Right hindlimb (tissue), 1 donor: ENCODE results near the gene FUZ.

Experiments used
- DNase-seq: peaks from one replicate; pipeline ENCODE4 v3.0.0-alpha.2; 2018

Gene FUZ, protein sequence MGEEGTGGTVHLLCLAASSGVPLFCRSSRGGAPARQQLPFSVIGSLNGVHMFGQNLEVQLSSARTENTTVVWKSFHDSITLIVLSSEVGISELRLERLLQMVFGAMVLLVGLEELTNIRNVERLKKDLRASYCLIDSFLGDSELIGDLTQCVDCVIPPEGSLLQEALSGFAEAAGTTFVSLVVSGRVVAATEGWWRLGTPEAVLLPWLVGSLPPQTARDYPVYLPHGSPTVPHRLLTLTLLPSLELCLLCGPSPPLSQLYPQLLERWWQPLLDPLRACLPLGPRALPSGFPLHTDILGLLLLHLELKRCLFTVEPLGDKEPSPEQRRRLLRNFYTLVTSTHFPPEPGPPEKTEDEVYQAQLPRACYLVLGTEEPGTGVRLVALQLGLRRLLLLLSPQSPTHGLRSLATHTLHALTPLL

GRCh38 chr19:49812997-49813861 lies at the start of gene FUZ:
TSS of gene FUZ (minus strand) at chr19:49813292. CDS start at chr19:49813106, 186 bp downstream.
- peak; percentile 98 for DNase-seq

DNA sequence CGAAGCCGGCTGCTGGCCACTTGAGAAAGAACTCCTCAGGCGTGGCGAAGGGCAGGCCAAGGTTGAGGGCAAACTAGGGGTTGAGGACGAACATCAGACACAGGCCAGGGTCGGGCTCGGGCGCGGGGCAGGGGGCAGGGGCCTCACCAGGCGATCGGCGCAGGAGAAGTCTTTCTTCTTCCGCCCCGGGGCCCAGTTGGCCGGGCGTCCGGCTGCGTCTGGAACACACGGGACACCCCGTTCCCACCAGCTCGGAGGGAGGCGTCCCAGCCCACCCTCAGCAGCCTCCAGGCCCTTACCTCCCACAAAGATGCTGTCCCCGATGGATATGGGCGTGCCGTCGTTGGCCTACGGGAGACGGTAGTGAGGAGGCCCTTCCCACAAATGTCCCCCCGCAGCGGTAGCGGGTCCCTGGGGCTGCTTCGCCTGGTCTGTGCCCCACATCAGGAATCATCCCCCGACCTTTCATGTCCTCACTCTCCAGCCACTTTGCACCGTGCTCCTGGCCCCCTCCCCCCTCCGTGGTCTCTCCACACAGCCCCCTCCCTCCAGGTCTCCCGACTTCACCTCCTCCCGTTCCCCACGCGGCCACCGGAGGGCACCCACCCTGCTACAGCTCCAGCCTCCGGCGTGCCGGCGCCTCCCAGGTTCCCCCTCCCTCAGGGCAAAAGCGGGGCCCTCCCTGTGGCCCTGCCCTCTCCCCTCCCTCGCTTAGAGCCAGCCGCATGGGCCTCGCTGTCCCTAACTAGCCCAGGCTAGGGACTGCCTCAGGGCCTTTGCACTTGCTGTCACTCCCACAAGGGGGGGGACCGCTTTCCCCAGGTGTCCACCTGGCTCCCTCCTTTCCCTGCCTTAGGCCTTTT lies 49.5 kb upstream of the FUZ start:
- peak; percentile 39 for DNase-seq

DNA sequence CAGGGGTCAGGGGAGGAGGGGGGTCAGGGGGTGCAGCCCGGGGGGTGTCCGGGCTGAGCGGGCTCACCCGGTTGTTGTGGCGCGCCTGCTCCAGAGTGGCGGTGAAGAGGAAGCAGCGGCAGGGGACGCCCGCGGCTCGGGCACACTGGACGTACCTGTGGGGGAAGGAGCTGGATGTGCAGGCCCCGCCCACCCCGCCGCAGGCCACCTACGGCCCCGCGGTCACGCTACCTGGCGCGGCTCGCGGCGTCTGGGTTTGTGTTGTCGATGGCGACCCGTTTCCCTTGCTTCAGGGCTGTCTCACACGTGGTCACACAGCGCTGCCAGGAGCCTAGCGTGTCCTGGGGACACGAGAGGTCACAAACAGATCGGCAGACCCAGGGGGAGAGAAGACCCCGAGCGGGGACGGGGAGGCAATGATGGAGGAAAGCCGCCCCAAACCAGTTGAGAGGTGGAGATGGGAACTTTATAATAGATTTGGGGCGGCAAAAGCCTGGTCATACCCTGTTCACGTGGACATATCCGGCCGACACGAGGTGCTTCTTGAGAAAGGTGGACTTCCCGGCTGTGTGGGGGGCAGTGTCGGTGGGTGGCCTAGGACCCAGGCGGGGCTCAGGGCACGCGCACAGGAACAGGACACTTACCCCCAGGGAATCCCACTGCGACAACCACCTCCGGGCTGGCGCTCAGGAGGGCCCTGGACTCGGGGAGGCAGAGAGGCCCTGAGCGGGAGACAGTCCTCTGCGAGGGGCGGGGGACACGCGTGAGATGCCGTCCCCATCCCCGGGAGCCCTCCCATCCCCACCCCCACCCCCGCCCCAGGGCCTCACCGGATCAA lies 48.7 kb upstream of the FUZ start:
- peak; percentile 25 for DNase-seq

- peak; percentile 76 for DNase-seq
These were observed 48.0 kb upstream of the FUZ start for GRCh38 chr19:49861107-49861506.

- DNase-seq: no peak
These were observed 47.4 kb upstream of the FUZ start for GRCh38 chr19:49860336-49861102.

DNA sequence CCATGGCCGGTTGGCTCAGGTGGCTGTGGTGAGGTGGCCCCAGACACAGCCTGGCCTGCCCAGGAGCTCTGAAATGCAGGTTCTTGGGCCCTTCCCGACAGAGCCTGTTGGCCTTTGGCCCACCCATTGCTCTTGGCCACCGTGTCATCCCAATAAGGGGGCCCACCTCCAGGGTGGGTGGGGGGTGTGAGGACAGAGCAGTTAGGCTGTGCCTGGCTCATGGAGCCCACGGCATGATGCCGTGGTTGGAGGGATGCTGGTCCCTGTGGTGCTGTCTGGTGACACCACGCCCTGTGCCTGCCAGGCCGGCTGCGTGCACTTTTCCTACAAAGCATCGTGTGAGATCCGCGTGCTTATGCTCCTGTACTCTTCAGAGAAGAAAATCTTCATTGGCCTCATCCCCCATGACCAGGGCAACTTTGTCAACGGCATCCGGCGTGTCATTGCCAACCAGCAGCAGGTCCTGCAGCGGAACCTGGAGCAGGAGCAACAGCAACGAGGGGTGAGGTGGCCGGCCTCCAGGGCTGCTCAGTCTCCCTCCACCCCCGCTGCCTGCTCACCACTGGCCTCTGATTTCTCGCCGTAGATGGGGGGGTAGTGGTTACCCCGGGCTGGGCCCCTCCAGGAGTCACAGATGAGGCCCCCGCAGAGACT lies 46.7 kb upstream of the FUZ start:
- DNase-seq: no peak

GRCh38 chr19:49858088-49858985 lies 45.2 kb upstream of the FUZ start:
- peak; percentile 29 for DNase-seq

DNA sequence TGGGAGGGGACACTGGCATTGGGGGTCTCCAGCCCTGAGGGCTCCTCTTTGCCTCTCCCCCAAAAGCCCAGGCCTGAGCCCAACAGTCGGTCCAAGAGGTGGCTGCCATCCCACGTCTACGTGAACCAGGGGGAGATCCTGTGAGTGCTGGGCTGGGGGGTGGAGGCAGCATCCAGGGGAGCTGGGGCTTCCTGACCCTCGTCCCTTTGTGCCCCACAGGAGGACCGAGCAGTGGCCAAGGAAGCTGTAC lies 44.7 kb upstream of the FUZ start:
- DNase-seq: no peak

DNA sequence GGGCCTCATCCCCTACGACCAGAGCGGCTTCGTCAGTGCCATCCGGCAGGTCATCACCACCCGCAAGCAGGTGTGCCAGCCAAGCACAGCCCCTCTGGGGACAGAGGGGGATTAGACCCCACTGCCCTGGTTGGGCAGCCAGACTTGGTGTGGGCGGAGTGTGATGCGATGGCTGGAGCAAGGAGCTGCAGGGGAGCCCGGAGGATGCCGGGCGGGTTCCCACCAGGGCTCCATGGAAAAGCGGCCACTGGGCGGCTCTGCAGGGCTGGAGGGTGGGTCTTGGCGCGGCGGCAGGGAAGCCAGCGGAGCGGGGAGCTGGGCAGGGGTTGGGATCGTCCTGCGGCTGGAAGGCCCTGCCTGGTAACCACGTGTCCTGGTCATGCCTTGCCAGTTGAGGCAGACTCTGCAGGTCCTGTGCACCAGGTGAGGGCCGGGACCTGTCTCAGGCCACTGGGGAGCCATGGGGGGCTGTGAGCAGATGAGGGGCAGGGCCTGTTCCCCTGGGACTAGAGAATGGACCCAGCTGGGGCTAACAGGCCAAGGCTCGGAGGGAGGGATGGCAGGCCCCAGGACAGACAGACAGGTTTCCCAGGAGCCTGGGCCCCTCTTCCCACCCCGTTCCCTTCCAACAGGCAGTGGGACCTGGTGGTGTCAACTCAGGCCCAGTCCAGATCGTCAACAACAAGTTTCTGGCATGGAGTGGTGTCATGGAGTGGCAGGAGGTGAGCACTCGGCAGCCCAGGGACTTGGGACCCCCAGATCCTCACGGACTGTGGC lies 44.2 kb upstream of the FUZ start:
- peak; percentile 33 for DNase-seq

GRCh38 chr19:49856574-49857021 lies 43.5 kb upstream of the FUZ start:
- no peak for DNase-seq

- DNase-seq: no peak
These were observed 42.8 kb upstream of the FUZ start for GRCh38 chr19:49855676-49856573.

- DNase-seq: no peak
These were observed 42.2 kb upstream of the FUZ start for GRCh38 chr19:49855277-49855675.

DNA sequence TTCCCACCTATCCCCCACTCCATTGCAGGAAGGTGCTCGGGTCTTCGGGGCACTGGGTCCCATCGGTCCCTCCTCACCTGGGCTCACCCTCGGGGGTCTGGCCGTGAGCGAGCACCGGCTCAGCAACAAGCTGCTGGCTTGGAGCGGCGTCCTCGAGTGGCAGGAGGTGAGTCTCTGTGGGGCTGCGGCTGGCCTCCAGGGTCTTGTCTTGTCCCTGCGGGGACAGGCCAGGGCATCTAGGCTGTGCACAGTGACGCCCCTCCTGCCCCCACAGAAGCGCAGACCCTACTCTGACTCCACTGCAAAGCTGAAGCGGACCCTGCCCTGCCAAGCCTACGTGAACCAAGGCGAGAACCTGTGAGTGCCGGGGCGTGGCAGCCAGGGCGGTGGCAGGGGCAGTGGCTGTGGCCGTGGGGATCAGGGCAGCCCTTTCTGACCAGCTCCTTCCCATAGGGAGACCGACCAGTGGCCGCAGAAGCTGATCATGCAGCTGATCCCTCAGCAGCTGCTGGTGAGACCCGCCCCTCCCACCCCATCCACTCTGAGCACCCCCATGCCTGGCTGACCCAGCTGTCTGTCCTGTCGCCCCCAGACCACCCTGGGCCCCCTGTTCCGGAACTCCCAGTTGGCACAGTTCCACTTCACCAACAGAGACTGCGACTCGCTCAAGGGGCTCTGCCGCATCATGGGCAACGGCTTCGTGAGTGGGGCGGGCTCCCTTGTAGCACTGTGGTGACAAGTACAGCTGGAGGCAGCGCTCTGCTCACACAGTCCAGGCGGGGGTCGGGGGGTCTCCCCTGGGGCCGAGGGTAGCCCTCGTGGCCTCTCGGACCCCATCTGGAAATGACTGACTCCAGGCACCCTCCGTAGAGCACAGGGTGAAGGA lies 41.5 kb upstream of the FUZ start:
- DNase-seq: no peak

DNA sequence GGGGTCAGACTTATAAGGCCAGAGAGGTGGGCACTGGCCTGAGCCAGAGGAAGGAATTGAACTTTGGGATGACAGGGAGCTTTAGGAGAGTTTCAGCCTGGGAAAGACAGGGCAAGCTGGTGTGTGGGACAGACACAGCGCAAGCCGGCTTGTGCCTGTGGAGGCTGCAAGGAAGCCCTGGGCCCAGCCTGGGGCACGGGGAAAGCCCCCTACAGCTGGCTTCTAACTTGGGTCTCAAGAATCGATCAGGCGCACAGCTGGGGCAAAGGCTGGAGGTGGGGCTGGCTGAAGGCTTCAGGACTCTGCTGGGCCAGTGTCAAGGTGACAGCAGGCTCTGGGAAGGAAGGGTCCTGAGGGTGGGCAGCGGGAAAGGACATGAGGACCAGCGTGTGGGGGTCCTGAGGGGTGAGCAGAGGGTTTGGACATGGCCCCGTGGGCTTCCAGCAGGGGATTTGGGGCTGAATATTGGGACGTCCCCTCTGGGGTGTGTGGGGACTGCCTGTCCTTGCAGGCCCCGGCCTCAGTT lies 40.8 kb upstream of the FUZ start:
- no peak for DNase-seq

GRCh38 chr19:49852631-49853126 lies 39.6 kb upstream of the FUZ start:
- DNase-seq: no peak
